ENCODE measurements around the gene NKD1.
"Not testable (repeated sequence)": the region's sequence is repeated elsewhere in the genome, so short reads cannot be mapped to it uniquely, and the experiment has no call there.

NKD1 gene

GRCh38 chr16:50519602-50520001, 28.6 kb upstream of the NKD1 start:
- no peak for DNase-seq (ENCODE audit: low read depth)

GRCh38 chr16:50520451-50521245, 27.5 kb upstream of the NKD1 start:
- DNase-seq (ENCODE audit: low read depth) = no peak

- DNase-seq (ENCODE audit: low read depth) = no peak
Observed at GRCh38 chr16:50521246-50521900, 26.8 kb upstream of the NKD1 start.

- DNase-seq (ENCODE audit: low read depth) = no peak
Observed at GRCh38 chr16:50522324-50522723, 25.9 kb upstream of the NKD1 start.

GRCh38 chr16:50523710-50524109, 24.5 kb upstream of the NKD1 start:
- no peak for DNase-seq (ENCODE audit: low read depth)

- DNase-seq (ENCODE audit: low read depth) = no peak
Observed at GRCh38 chr16:50525262-50525661, 22.9 kb upstream of the NKD1 start.

GRCh38 chr16:50525716-50526115, 22.5 kb upstream of the NKD1 start:
- no peak for DNase-seq (ENCODE audit: low read depth)

- no peak for DNase-seq (ENCODE audit: low read depth)
Observed at GRCh38 chr16:50526249-50526648, 21.9 kb upstream of the NKD1 start.

- DNase-seq (ENCODE audit: low read depth) = no peak
Observed at GRCh38 chr16:50526796-50527195, 21.4 kb upstream of the NKD1 start.

GRCh38 chr16:50528820-50529219, 19.4 kb upstream of the NKD1 start:
- no peak for DNase-seq (ENCODE audit: low read depth)

- no peak for DNase-seq (ENCODE audit: low read depth)
Observed at GRCh38 chr16:50529334-50529733, 18.9 kb upstream of the NKD1 start.

- no peak for DNase-seq (ENCODE audit: low read depth)
Observed at GRCh38 chr16:50530277-50531236, 17.6 kb upstream of the NKD1 start.

- DNase-seq (ENCODE audit: low read depth) = no peak
Observed at GRCh38 chr16:50531359-50531758, 16.8 kb upstream of the NKD1 start.

GRCh38 chr16:50531901-50532300, 16.3 kb upstream of the NKD1 start:
- no peak for DNase-seq (ENCODE audit: low read depth)

- no peak for DNase-seq (ENCODE audit: low read depth)
Observed at GRCh38 chr16:50532576-50532975, 15.6 kb upstream of the NKD1 start.

GRCh38 chr16:50533317-50533716, 14.9 kb upstream of the NKD1 start:
- DNase-seq (ENCODE audit: low read depth) = no peak

GRCh38 chr16:50534091-50534490, 14.1 kb upstream of the NKD1 start:
- DNase-seq (ENCODE audit: low read depth) = no peak

- no peak for DNase-seq (ENCODE audit: low read depth)
Observed at GRCh38 chr16:50534556-50534955, 13.6 kb upstream of the NKD1 start.

- no peak for DNase-seq (ENCODE audit: low read depth)
Observed at GRCh38 chr16:50534958-50535357, 13.2 kb upstream of the NKD1 start.

GRCh38 chr16:50535506-50536257, 12.5 kb upstream of the NKD1 start:
- no peak for DNase-seq (ENCODE audit: low read depth)

GRCh38 chr16:50536258-50536645, 11.9 kb upstream of the NKD1 start:
- DNase-seq (ENCODE audit: low read depth) = not testable (repeated sequence)
